Nephron progenitor cell (in vitro differentiated cells): ENCODE measurements around the gene IMPACT.

Experiments used
- DNase-seq: peaks from one replicate; pipeline ENCODE4 v3.0.0; 2021
- H3K27ac Mint-ChIP-seq: 2 replicates; pipeline ENCODE4 v1.8.0; 2021; ENCODE audit warnings: mild to moderate bottlenecking, moderate library complexity, mixed read lengths
- H3K27me3 Mint-ChIP-seq: 2 replicates; pipeline ENCODE4 v1.8.0; 2021; ENCODE audit warnings: mild to moderate bottlenecking, low read depth, mixed read lengths; ENCODE audit not compliant: poor library complexity
- H3K36me3 Mint-ChIP-seq: 2 replicates; pipeline ENCODE4 v1.8.0; 2021; ENCODE audit warnings: low read depth, mixed read lengths
- H3K4me1 Mint-ChIP-seq: 2 replicates; pipeline ENCODE4 v1.8.0; 2021; ENCODE audit warnings: mixed read lengths
- H3K4me3 Mint-ChIP-seq: 2 replicates; pipeline ENCODE4 v1.8.0; 2021; ENCODE audit warnings: mild to moderate bottlenecking, moderate library complexity, mixed read lengths
- H3K9me3 Mint-ChIP-seq: 2 replicates; pipeline ENCODE4 v1.8.0; 2021; ENCODE audit warnings: mild to moderate bottlenecking, moderate library complexity, mixed read lengths
- TF ChIP-seq, protein P1 (sequence below): fragments of 200-600 bp; sonication (generic); IDR thresholded peaks from 2 replicates; pipeline ENCODE4 v1.5.0; 2021; ENCODE audit warnings: antibody characterized with exemption

The IMPACT gene

GRCh38 chr18:24470805-24471204, 44.3 kb downstream of the IMPACT start:
- no peaks in the 10 kb centered on the region for H3K36me3 Mint-ChIP-seq
- peaks cover 3% of the 10 kb centered on the region for H3K27me3 Mint-ChIP-seq
- H3K4me3 Mint-ChIP-seq: no peak overlapping the region
- no peak for DNase-seq
- peaks cover 13% of the 10 kb centered on the region for H3K4me1 Mint-ChIP-seq
- no peaks in the 10 kb centered on the region for H3K9me3 Mint-ChIP-seq
- TF ChIP-seq, protein P1, sequence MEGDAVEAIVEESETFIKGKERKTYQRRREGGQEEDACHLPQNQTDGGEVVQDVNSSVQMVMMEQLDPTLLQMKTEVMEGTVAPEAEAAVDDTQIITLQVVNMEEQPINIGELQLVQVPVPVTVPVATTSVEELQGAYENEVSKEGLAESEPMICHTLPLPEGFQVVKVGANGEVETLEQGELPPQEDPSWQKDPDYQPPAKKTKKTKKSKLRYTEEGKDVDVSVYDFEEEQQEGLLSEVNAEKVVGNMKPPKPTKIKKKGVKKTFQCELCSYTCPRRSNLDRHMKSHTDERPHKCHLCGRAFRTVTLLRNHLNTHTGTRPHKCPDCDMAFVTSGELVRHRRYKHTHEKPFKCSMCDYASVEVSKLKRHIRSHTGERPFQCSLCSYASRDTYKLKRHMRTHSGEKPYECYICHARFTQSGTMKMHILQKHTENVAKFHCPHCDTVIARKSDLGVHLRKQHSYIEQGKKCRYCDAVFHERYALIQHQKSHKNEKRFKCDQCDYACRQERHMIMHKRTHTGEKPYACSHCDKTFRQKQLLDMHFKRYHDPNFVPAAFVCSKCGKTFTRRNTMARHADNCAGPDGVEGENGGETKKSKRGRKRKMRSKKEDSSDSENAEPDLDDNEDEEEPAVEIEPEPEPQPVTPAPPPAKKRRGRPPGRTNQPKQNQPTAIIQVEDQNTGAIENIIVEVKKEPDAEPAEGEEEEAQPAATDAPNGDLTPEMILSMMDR: no peak
- H3K27ac Mint-ChIP-seq: no peak overlapping the region

DNA sequence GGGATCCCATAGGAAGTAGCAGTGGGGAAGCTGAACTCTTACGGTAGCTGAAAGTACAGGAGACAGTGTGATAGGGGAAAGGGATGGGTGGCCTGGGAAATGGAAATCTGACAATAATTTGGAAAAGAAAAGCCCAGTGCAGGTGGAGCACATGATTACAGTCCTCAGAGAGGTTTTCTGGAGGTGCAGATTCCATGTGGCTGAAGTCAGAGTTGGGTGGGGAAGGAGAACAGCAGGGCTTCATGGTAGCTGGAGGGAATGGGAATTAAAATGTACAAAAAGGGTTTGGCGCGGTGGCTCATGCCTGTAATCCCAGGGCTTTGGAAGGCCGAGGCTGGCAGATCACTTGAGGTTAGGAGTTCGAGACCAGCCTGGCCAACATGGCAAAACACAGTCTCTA, 46.1 kb downstream of the IMPACT start:
- DNase-seq: no peak
- Mint-ChIP-seq H3K4me1 (peaks cover 13% of the 10 kb centered on the region), H3K27me3 (peaks cover 3% of the 10 kb centered on the region), H3K9me3 (no peaks in the 10 kb centered on the region), H3K36me3 (no peaks in the 10 kb centered on the region), H3K4me3 (no peak overlapping the region), H3K27ac (peak overlapping the region; percentile 89)
- TF ChIP-seq, protein P1: no peak

DNA sequence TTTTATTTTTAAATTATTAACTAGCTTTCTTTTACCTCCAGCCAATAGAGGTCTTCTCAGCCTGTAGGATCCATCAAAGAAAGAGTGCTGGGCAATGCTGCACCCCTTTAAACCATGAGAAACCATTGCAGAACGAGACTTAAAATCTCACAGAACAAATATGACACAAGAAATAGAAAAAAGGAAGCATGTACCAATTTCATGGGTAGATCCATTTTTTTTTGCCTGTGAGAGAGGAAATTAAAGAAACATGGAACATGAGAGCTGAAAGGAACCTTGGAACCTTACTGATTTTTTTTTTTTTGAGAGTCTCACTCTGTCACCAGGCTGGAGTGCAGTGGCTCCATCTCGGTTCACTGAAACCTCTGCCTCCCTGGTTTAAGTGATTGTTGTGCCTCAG, 47.9 kb downstream of the IMPACT start:
- peaks cover 3% of the 10 kb centered on the region for H3K27me3 Mint-ChIP-seq
- H3K36me3 Mint-ChIP-seq: no peaks in the 10 kb centered on the region
- H3K4me3 Mint-ChIP-seq: no peak overlapping the region
- no peak for DNase-seq
- no peak overlapping the region for H3K27ac Mint-ChIP-seq
- H3K4me1 Mint-ChIP-seq: peaks cover 13% of the 10 kb centered on the region
- peaks cover 3% of the 10 kb centered on the region for H3K9me3 Mint-ChIP-seq
- TF ChIP-seq, protein P1: no peak

DNA sequence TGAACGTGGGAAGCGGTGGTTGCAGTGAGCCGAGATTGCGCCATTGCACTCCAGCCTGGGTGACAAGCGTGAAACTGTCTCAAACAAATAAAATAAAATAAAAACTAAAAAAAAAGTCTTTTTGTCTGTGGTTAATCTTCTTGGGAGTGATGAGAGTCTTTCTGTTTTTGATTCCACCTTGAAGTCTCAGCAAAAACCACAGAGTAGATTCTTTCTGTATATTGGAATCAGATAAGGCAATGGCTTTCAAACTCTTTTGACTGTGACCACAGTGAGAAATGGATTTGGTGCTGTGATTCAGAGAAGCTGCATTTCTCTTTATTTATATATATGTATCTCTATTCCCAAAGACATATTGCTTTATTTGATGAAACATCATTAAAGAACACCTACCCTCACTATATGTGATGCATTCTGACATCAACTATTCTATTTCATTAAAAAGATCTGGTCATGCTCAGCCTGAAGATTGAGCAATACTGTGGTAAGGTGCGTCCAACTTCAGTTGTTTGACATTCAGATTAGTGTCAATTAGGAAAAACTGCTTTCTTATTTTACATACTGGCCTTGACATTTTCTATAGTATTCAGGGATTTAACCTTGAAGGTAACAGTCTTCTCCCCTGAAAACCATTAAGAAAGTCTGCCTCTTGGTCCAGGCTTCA, 49.6 kb downstream of the IMPACT start:
- H3K4me3 Mint-ChIP-seq: no peak overlapping the region
- H3K9me3 Mint-ChIP-seq: peaks cover 9% of the 10 kb centered on the region
- peaks cover 3% of the 10 kb centered on the region for H3K27me3 Mint-ChIP-seq
- H3K4me1 Mint-ChIP-seq: peaks cover 13% of the 10 kb centered on the region
- TF ChIP-seq, protein P1: no peak
- DNase-seq: no peak
- H3K27ac Mint-ChIP-seq: no peak overlapping the region
- H3K36me3 Mint-ChIP-seq: peaks cover 5% of the 10 kb centered on the region

DNA sequence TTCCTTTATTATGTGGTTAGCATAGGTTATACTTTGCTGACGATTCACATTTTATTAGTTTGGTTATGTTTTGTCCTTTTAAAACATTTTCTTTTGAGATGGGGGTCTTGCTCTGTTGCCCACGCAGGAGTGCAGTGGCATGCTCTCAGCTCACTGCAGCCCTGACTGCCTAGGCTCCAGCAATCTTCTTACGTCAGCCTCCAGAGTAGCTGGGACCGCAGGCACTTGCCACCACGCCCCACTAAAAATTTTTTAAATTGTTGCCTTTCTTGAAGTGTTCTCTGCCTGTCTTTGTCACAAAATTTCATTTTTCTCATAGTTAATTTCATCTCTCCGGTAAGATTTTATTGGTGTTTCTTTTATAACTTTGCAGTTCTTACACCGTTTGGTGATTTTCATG, 52.9 kb downstream of the IMPACT start:
- Mint-ChIP-seq H3K4me1 (no peaks in the 10 kb centered on the region), H3K9me3 (peaks cover 9% of the 10 kb centered on the region)
- TF ChIP-seq, protein P1: no peak

DNA sequence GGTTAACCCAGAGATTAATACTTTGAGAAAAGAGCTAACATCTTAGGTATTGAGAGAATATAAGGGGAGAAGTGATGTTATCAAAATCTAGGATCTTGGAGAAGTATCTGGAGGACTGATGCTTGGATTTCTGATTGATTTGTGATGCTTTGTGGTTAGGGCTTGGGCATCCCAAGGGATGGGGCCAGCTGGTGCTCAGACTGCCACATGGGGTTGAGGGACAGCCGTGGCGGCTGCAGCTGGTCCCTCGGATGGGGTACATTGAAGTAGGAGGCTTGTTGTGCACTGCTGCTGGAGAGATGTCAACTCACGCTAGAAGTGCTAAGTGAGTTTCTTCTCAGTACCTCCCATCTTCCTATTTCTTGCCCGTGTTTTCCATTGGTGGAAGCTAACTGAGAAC, 56.4 kb downstream of the IMPACT start:
- Mint-ChIP-seq H3K27ac (no peak overlapping the region), H3K4me3 (no peak overlapping the region), H3K4me1 (peaks cover 11% of the 10 kb centered on the region), H3K27me3 (peaks cover 7% of the 10 kb centered on the region), H3K36me3 (peaks cover 5% of the 10 kb centered on the region), H3K9me3 (peaks cover 9% of the 10 kb centered on the region)
- no peak for DNase-seq
- TF ChIP-seq, protein P1: no peak

More for the DNA sequence above, 52.9 kb downstream of the IMPACT start:
- Mint-ChIP-seq H3K27ac (no peak overlapping the region), H3K27me3 (peaks cover 3% of the 10 kb centered on the region), H3K4me3 (no peak overlapping the region), H3K36me3 (peaks cover 5% of the 10 kb centered on the region)
- DNase-seq: no peak
